ENCODE data around the gene LCAT. TPM values are rescaled to one million over a fixed set of nuclear protein-coding genes. Genes with fewer than 3 reads are reported as not detected.

The LCAT gene
- total RNA-seq, 1 donor from 2014 or later: 73.8 TPM

GRCh38 chr16:67909056-67909742, 34.7 kb downstream of the LCAT start:
- Mint-ChIP-seq H3K36me3 (peaks cover 12% of the 10 kb centered on the region), H3K4me1 (no peaks in the 10 kb centered on the region), H3K9me3 (no peaks in the 10 kb centered on the region), H3K27me3 (ENCODE audit: low read depth) (no peaks in the 10 kb centered on the region), H3K4me3 (no peak overlapping the region), H3K27ac (no peak overlapping the region)
- DNase-seq (ENCODE audit: low spot score in 2 of 2, unreplicated experiment in 2 of 2): no peak
- TF ChIP-seq CTCF (IDR thresholded peaks at IDR 0.05; ENCODE audit: unreplicated experiment): no peak

- Mint-ChIP-seq H3K27ac (no peak overlapping the region), H3K4me3 (no peak overlapping the region), H3K27me3 (ENCODE audit: low read depth) (no peaks in the 10 kb centered on the region), H3K9me3 (no peaks in the 10 kb centered on the region), H3K4me1 (no peaks in the 10 kb centered on the region), H3K36me3 (peaks cover 16% of the 10 kb centered on the region)
- no peak for DNase-seq (ENCODE audit: low spot score in 2 of 2, unreplicated experiment in 2 of 2)
- no peak for TF ChIP-seq CTCF (IDR thresholded peaks at IDR 0.05; ENCODE audit: unreplicated experiment)
These were observed 36.3 kb downstream of the LCAT start for GRCh38 chr16:67907397-67908180.

DNA sequence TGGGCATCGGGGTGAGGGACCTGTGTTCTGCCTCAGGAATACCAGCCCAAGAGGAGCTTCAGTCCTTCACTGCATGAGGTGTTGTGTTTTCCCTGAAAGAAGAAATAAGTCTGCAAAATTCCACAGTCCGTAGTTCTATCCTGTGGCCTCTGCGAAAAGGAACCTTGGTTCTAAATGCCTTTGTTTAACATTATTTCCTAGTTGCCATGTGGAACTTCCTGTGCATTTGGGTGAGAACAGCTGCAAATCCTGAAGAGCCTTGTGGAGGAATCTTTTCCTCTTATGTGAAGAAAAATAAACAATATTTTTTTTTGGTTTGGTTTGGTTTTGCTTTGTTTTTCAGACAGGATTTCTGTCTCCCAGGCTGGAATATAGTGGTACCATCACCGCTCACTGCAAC, 41.1 kb downstream of the LCAT start:
- no peak for TF ChIP-seq CTCF (IDR thresholded peaks at IDR 0.05; ENCODE audit: unreplicated experiment)
- Mint-ChIP-seq H3K36me3 (peaks cover 10% of the 10 kb centered on the region), H3K27ac (no peak overlapping the region)

DNA sequence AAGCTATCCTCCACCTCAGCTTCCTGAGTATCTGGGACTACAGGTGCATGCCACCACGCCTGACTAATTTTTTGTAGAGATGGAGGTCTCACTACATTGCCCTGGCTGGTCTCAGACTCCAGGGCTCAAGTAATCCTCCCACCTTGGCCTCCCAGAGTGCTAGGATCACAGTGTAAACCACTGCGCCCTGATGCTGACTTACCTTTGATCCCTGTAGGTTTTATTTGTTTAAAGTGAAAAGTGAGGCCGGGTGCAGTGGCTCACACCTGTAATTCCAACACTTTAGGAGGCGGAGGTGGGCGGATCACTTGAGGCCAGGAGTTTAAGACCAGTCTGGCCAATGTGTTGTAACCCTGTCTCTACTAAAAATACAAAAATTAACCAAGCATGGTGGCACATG, 42.2 kb downstream of the LCAT start:
- H3K4me3 Mint-ChIP-seq: no peak overlapping the region
- no peaks in the 10 kb centered on the region for H3K4me1 Mint-ChIP-seq
- H3K36me3 Mint-ChIP-seq: peaks cover 10% of the 10 kb centered on the region
- TF ChIP-seq CTCF (IDR thresholded peaks at IDR 0.05; ENCODE audit: unreplicated experiment): no peak
- H3K27ac Mint-ChIP-seq: no peak overlapping the region
- no peaks in the 10 kb centered on the region for H3K9me3 Mint-ChIP-seq
- DNase-seq (ENCODE audit: low spot score in 2 of 2, unreplicated experiment in 2 of 2): no peak
- H3K27me3 Mint-ChIP-seq (ENCODE audit: low read depth): no peaks in the 10 kb centered on the region

More for the DNA sequence above, 41.1 kb downstream of the LCAT start:
- Mint-ChIP-seq H3K27me3 (ENCODE audit: low read depth) (no peaks in the 10 kb centered on the region), H3K4me3 (no peak overlapping the region), H3K9me3 (no peaks in the 10 kb centered on the region), H3K4me1 (no peaks in the 10 kb centered on the region)
- DNase-seq (ENCODE audit: low spot score in 2 of 2, unreplicated experiment in 2 of 2): no peak

DNA sequence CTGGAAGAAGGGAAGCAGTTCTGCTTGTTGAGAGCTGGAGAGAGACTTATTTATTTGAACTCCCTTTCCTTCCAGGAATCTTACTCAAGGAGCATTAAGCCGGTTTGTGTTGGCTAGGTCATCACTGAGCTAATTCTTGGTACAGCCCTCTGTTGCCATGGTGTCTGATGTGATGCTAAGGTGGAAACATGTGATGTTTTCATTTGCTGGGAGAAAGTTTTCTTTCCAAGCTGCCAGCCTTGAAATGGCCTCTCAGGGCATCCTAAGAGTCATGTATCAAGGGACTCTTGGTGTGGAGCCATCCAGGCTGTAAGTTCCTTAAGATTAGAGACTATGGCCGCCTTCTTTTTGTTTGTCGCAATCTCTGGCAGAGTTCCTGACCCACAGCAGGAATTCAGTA, 46.7 kb downstream of the LCAT start:
- Mint-ChIP-seq H3K36me3 (peaks cover 3% of the 10 kb centered on the region), H3K27ac (no peak overlapping the region), H3K9me3 (no peaks in the 10 kb centered on the region), H3K4me3 (no peak overlapping the region), H3K27me3 (ENCODE audit: low read depth) (no peaks in the 10 kb centered on the region), H3K4me1 (peaks cover 17% of the 10 kb centered on the region)
- TF ChIP-seq CTCF (IDR thresholded peaks at IDR 0.05; ENCODE audit: unreplicated experiment): no peak
- no peak for DNase-seq (ENCODE audit: low spot score in 2 of 2, unreplicated experiment in 2 of 2)

Measured in mesothelial cell of epicardium (in vitro differentiated cells).